ENCODE data around the gene ARHGAP42. TPM values are rescaled to one million over a fixed set of nuclear protein-coding genes. Genes with fewer than 3 reads are reported as not detected.

ARHGAP42 gene
- total and polyA plus RNA-seq, 2 experiments from 2014 or later, result 0.74 to 2.7 TPM

GRCh38 chr11:100799445-100799844, 112.4 kb downstream of the ARHGAP42 start:
- H3F3A ChIP-seq (ENCODE audit: insufficient read depth), result no peaks in the 10 kb centered on the region
- TF ChIP-seq EZH2phosphoT487 (IDR thresholded peaks at IDR 0.05; ENCODE audit: insufficient read depth, low read depth) (no peak), EZH2 (IDR thresholded peaks at IDR 0.05; ENCODE audit: insufficient read depth, poor library complexity, severe bottlenecking) (no peak)
- H3K27ac ChIP-seq, result no peak overlapping the region
- H3K27me3 ChIP-seq (replicated peaks; ENCODE audit: insufficient read depth), result no peaks in the 10 kb centered on the region
- DNase-seq, result no peak
- no peaks in the 10 kb centered on the region for H4K20me1 ChIP-seq (ENCODE audit: insufficient read depth)
- no peaks in the 10 kb centered on the region for H3K9me2 ChIP-seq (ENCODE audit: insufficient read depth)
- H3K36me3 ChIP-seq (ENCODE audit: low read depth), result no peaks in the 10 kb centered on the region
- H3K4me3 ChIP-seq, result no peak overlapping the region
- H3K4me2 ChIP-seq (ENCODE audit: unreplicated experiment), result no peak overlapping the region
- H3K9ac ChIP-seq, result no peak overlapping the region
- 90 to 92% methylated on average over 3 of the region's 3 CpGs for WGBS, 2 experiments (ENCODE audit: low coverage in 1 of 2, low lambda C conversion rate in 2 of 2, missing lambda C conversion rate in 2 of 2)
- no peaks in the 10 kb centered on the region for H3K79me2 ChIP-seq (ENCODE audit: insufficient read depth)
- in situ Hi-C loops (cut with MboI), result no loop called here
- no peak overlapping the region for H2AFZ ChIP-seq
- H3K4me1 ChIP-seq (ENCODE audit: insufficient read depth), result no peaks in the 10 kb centered on the region
- H3K9me3 ChIP-seq (ENCODE audit: low read depth), result no peaks in the 10 kb centered on the region

- no peaks in the 10 kb centered on the region for H3K27me3 ChIP-seq (replicated peaks; ENCODE audit: insufficient read depth)
- no peak overlapping the region for H2AFZ ChIP-seq
- no peak overlapping the region for H3K4me3 ChIP-seq
- no peaks in the 10 kb centered on the region for H3K79me2 ChIP-seq (ENCODE audit: insufficient read depth)
- no peaks in the 10 kb centered on the region for H3F3A ChIP-seq (ENCODE audit: insufficient read depth)
- H3K36me3 ChIP-seq (ENCODE audit: low read depth), result no peaks in the 10 kb centered on the region
- no peaks in the 10 kb centered on the region for H3K9me2 ChIP-seq (ENCODE audit: insufficient read depth)
- H3K27ac ChIP-seq, result no peak overlapping the region
- no peaks in the 10 kb centered on the region for H3K4me1 ChIP-seq (ENCODE audit: insufficient read depth)
- WGBS, 2 experiments (ENCODE audit: low coverage in 1 of 2, low lambda C conversion rate in 2 of 2, missing lambda C conversion rate in 2 of 2), result 69 to 80% methylated on average over 2 of the region's 2 CpGs
- H3K9me3 ChIP-seq (ENCODE audit: low read depth), result no peaks in the 10 kb centered on the region
- DNase-seq, result no peak
- in situ Hi-C loops (cut with MboI), result no loop called here
- no peak overlapping the region for H3K4me2 ChIP-seq (ENCODE audit: unreplicated experiment)
- TF ChIP-seq EZH2phosphoT487 (IDR thresholded peaks at IDR 0.05; ENCODE audit: insufficient read depth, low read depth) (no peak), EZH2 (IDR thresholded peaks at IDR 0.05; ENCODE audit: insufficient read depth, poor library complexity, severe bottlenecking) (no peak)
- no peaks in the 10 kb centered on the region for H4K20me1 ChIP-seq (ENCODE audit: insufficient read depth)
- H3K9ac ChIP-seq, result no peak overlapping the region
These were observed 113.1 kb downstream of the ARHGAP42 start for GRCh38 chr11:100800202-100800601.

DNA sequence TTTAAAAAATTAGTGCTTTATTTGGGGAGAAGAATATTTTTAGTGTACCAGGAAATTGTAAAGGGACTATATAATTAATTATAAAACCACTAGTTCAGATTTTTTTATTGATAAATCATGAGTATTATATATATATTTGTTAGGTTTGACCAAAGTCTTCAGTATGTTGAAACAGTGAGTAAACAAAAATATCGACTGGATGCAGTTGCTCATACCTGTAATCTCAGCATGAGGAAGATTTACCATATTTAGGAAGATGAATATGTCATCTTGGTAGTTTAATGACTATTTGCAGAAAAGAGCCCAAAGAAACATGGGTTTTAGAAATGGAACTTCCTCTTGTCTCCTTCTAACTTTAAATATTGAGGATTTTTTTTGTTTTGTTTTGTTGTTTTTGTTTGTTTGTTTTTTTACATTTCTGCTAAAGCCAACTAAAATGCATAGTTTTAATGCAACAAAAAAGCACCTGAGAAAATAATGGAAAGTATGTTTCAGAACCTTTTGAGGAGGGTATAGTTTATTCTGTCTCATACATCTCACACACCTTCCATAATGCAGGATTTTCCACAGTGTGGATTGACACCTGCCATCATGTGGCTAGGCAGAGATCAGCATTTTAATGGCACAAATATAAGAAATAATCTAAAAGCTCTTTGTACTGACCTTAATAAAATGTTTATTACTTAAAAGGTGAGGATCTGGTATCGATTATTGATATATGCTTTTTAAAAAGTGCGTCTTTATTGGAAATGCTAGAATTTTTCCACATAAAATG, 114.3 kb downstream of the ARHGAP42 start:
- Histone ChIP-seq H3K79me2 (ENCODE audit: insufficient read depth) (no peaks in the 10 kb centered on the region), H3K4me3 (no peak overlapping the region), H3K9ac (no peak overlapping the region), H3K9me3 (ENCODE audit: low read depth) (no peaks in the 10 kb centered on the region), H3K27me3 (replicated peaks; ENCODE audit: insufficient read depth) (no peaks in the 10 kb centered on the region), H3K4me1 (ENCODE audit: insufficient read depth) (no peaks in the 10 kb centered on the region), H2AFZ (no peak overlapping the region), H3K27ac (no peak overlapping the region), H3K9me2 (ENCODE audit: insufficient read depth) (no peaks in the 10 kb centered on the region), H4K20me1 (ENCODE audit: insufficient read depth) (no peaks in the 10 kb centered on the region), H3K4me2 (ENCODE audit: unreplicated experiment) (no peak overlapping the region), H3K36me3 (ENCODE audit: low read depth) (no peaks in the 10 kb centered on the region), H3F3A (ENCODE audit: insufficient read depth) (no peaks in the 10 kb centered on the region)
- TF ChIP-seq EZH2 (IDR thresholded peaks at IDR 0.05; ENCODE audit: insufficient read depth, poor library complexity, severe bottlenecking) (no peak), EZH2phosphoT487 (IDR thresholded peaks at IDR 0.05; ENCODE audit: insufficient read depth, low read depth) (no peak)
- no peak for DNase-seq
- in situ Hi-C loops (cut with MboI), result no loop called here
- 90 to 94% methylated on average over 3 of the region's 3 CpGs for WGBS, 2 experiments (ENCODE audit: low coverage in 1 of 2, low lambda C conversion rate in 2 of 2, missing lambda C conversion rate in 2 of 2)

GRCh38 chr11:100805506-100806199, 118.6 kb downstream of the ARHGAP42 start:
- Histone ChIP-seq H3K9ac (no peak overlapping the region), H3K9me3 (ENCODE audit: low read depth) (no peaks in the 10 kb centered on the region), H3K4me1 (ENCODE audit: insufficient read depth) (peaks cover 17% of the 10 kb centered on the region), H3K27me3 (replicated peaks; ENCODE audit: insufficient read depth) (no peaks in the 10 kb centered on the region), H2AFZ (no peak overlapping the region), H3K9me2 (ENCODE audit: insufficient read depth) (no peaks in the 10 kb centered on the region), H3K4me2 (ENCODE audit: unreplicated experiment) (no peak overlapping the region), H3K79me2 (ENCODE audit: insufficient read depth) (no peaks in the 10 kb centered on the region), H3F3A (ENCODE audit: insufficient read depth) (peaks cover 11% of the 10 kb centered on the region; the same call in 1 of the 2 replicates), H4K20me1 (ENCODE audit: insufficient read depth) (no peaks in the 10 kb centered on the region), H3K36me3 (ENCODE audit: low read depth) (no peaks in the 10 kb centered on the region), H3K27ac (no peak overlapping the region), H3K4me3 (no peak overlapping the region)
- TF ChIP-seq EZH2phosphoT487 (IDR thresholded peaks at IDR 0.05; ENCODE audit: insufficient read depth, low read depth), result no peak
- TF ChIP-seq EZH2 (IDR thresholded peaks at IDR 0.05; ENCODE audit: insufficient read depth, poor library complexity, severe bottlenecking), result no peak
- in situ Hi-C loops (cut with MboI), result no loop called here
- DNase-seq, result peak; percentile 70
- 100% methylated on average over 1 of the region's 1 CpG for WGBS, 2 experiments (ENCODE audit: low coverage in 1 of 2, low lambda C conversion rate in 2 of 2, missing lambda C conversion rate in 2 of 2)
